ENCODE data around the gene OR52E4.
A peak's percentile ranks its signal among the peaks of the same experiment; 100 is the strongest.

Gene OR52E4

GRCh38 chr11:5887172-5887571 is 6.7 kb downstream of the OR52E4 start:
- no peaks in the 10 kb centered on the region for H4K20me1 ChIP-seq (ENCODE audit: insufficient read depth, low read length)
- H3F3A ChIP-seq (ENCODE audit: insufficient read depth, low read length): no peaks in the 10 kb centered on the region
- H3K4me3 ChIP-seq (ENCODE audit: low read length): no peak overlapping the region
- no peaks in the 10 kb centered on the region for H3K27me3 ChIP-seq (replicated peaks; ENCODE audit: insufficient read depth, low read length)
- no peak overlapping the region for H3K9ac ChIP-seq (ENCODE audit: low read length)
- TF ChIP-seq EZH2phosphoT487 (IDR thresholded peaks at IDR 0.05; ENCODE audit: low read length) (no peak), CTCF (IDR thresholded peaks at IDR 0.05; ENCODE audit: low read length) (no peak), EZH2 (optimal IDR thresholded peaks at IDR 0.05; ENCODE audit: low read depth, low read length) (no peak)
- no peak overlapping the region for H3K27ac ChIP-seq (ENCODE audit: low read length)
- H3K4me1 ChIP-seq (ENCODE audit: low read length): no peaks in the 10 kb centered on the region
- no peaks in the 10 kb centered on the region for H3K9me2 ChIP-seq (replicated peaks; ENCODE audit: insufficient read depth, low read length)
- H3K79me2 ChIP-seq (ENCODE audit: low read length): no peaks in the 10 kb centered on the region
- H2AFZ ChIP-seq (ENCODE audit: low read length): no peak overlapping the region
- no peaks in the 10 kb centered on the region for H3K36me3 ChIP-seq (replicated peaks; ENCODE audit: insufficient read depth, low read length)
- no peaks in the 10 kb centered on the region for H3K9me3 ChIP-seq (replicated peaks; ENCODE audit: insufficient read depth, low read length)
- no peak for DNase-seq
- no peak overlapping the region for H3K4me2 ChIP-seq (ENCODE audit: low read depth, low read length)

DNA sequence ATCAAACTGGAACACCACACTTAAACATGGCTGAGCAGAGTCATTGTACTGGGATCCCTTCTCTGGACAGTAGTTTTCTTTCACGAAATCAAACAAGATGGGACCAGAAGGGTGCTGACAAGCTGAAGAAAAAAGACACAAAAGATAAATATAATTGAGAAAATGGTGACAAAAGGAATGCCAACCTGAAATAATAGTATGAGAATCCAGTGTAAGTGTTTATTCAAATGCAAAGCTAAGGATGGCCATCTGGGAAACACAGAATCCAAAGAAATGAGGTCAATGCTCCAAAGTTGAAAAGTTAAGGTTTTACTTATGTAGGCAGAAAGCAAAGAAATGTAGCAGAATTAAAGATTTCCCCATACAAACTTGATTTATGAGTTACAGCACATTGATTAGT is 7.2 kb downstream of the OR52E4 start:
- TF ChIP-seq EZH2phosphoT487 (IDR thresholded peaks at IDR 0.05; ENCODE audit: low read length): no peak
- no peak for TF ChIP-seq EZH2 (optimal IDR thresholded peaks at IDR 0.05; ENCODE audit: low read depth, low read length)
- TF ChIP-seq CTCF (IDR thresholded peaks at IDR 0.05; ENCODE audit: low read length): no peak
- Histone ChIP-seq H3K4me3 (ENCODE audit: low read length) (no peak overlapping the region), H2AFZ (ENCODE audit: low read length) (no peak overlapping the region), H3K4me1 (ENCODE audit: low read length) (no peaks in the 10 kb centered on the region), H3K9ac (ENCODE audit: low read length) (no peak overlapping the region), H3K27ac (ENCODE audit: low read length) (no peak overlapping the region), H3K9me3 (replicated peaks; ENCODE audit: insufficient read depth, low read length) (no peaks in the 10 kb centered on the region), H3K9me2 (replicated peaks; ENCODE audit: insufficient read depth, low read length) (no peaks in the 10 kb centered on the region), H3K36me3 (replicated peaks; ENCODE audit: insufficient read depth, low read length) (no peaks in the 10 kb centered on the region), H3K4me2 (ENCODE audit: low read depth, low read length) (no peak overlapping the region), H3K79me2 (ENCODE audit: low read length) (no peaks in the 10 kb centered on the region), H3F3A (ENCODE audit: insufficient read depth, low read length) (no peaks in the 10 kb centered on the region), H3K27me3 (replicated peaks; ENCODE audit: insufficient read depth, low read length) (no peaks in the 10 kb centered on the region), H4K20me1 (ENCODE audit: insufficient read depth, low read length) (no peaks in the 10 kb centered on the region)
- DNase-seq: no peak

DNA sequence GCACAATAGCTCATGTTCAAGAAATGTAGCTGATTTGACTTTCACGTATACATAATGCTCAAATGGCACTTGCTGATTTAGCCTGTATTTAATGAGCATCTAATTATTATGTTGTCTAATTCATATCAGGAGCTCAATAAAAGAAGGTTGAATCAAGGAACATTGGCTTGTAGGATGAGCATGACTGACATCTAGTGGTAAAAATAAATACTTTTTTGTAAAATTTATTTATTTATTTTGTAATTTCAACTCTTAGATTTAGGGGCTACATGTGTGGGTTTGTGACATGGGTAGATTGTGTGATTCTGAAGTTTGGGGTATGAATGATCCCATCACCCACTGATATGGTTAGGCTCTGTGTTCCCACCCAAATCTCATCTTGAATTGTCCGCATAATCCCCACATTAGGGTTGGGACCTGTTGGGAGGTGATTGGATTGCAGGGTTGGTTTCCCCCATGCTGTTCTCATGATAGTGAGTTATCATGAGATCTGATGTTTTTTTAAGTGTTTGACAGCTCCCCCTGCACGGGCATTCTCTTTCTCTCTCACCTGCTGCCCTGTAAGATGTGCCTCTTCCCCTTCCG is 10.9 kb downstream of the OR52E4 start:
- H3K9me2 ChIP-seq (replicated peaks; ENCODE audit: insufficient read depth, low read length): no peaks in the 10 kb centered on the region
- no peaks in the 10 kb centered on the region for H3K79me2 ChIP-seq (ENCODE audit: low read length)
- no peak overlapping the region for H3K9ac ChIP-seq (ENCODE audit: low read length)
- H3K4me1 ChIP-seq (ENCODE audit: low read length): no peaks in the 10 kb centered on the region
- H2AFZ ChIP-seq (ENCODE audit: low read length): no peak overlapping the region
- H3K9me3 ChIP-seq (replicated peaks; ENCODE audit: insufficient read depth, low read length): no peaks in the 10 kb centered on the region
- peak; percentile 30 for DNase-seq
- H4K20me1 ChIP-seq (ENCODE audit: insufficient read depth, low read length): no peaks in the 10 kb centered on the region
- no peaks in the 10 kb centered on the region for H3K27me3 ChIP-seq (replicated peaks; ENCODE audit: insufficient read depth, low read length)
- H3K36me3 ChIP-seq (replicated peaks; ENCODE audit: insufficient read depth, low read length): no peaks in the 10 kb centered on the region
- TF ChIP-seq EZH2 (optimal IDR thresholded peaks at IDR 0.05; ENCODE audit: low read depth, low read length) (no peak), CTCF (IDR thresholded peaks at IDR 0.05; ENCODE audit: low read length) (peak; percentile 19; the same call in 1 of the 2 replicates)
- no peak overlapping the region for H3K27ac ChIP-seq (ENCODE audit: low read length)
- no peak overlapping the region for H3K4me3 ChIP-seq (ENCODE audit: low read length)
- no peaks in the 10 kb centered on the region for H3F3A ChIP-seq (ENCODE audit: insufficient read depth, low read length)
- H3K4me2 ChIP-seq (ENCODE audit: low read depth, low read length): no peak overlapping the region
